HepG2 (cell line): Measurements from ENCODE around the gene IFIT3. TPM values are rescaled to one million over a fixed set of nuclear protein-coding genes. Genes with fewer than 3 reads are reported as not detected.
A peak's percentile ranks its signal among the peaks of the same experiment; 100 is the strongest.

Experiments used
- ELF4 ChIP-seq: sonication (generic); formaldehyde crosslinking; IDR thresholded peaks from 2 replicates; pipeline ENCODE4 v1.5.0; 2020; ENCODE audit warnings: missing genetic modification reagents, mild to moderate bottlenecking, moderate library complexity, borderline replicate concordance
- ERF ChIP-seq: IDR thresholded peaks from 2 replicates; pipeline ENCODE4 v1.6.1; 2018; ENCODE audit warnings: missing biosample characterization, missing genetic modification reagents
- HNF4G ChIP-seq, 2 experiments: sonication (generic) in 1 of 2; formaldehyde crosslinking in 1 of 2; IDR thresholded peaks; 2 replicates each; pipeline versions ENCODE4 v1.4.0 to v1.6.1; 2011 to 2020; ENCODE audit warnings: borderline replicate concordance in 2 of 2, low read depth in 2 of 2, mild to moderate bottlenecking in 2 of 2, low read length in 1 of 2, missing genetic modification reagents in 1 of 2, moderate library complexity in 1 of 2
- KLF15 ChIP-seq: sonication (generic); formaldehyde crosslinking; IDR thresholded peaks from 2 replicates; pipeline ENCODE4 v1.8.1; 2023; ENCODE audit warnings: borderline replicate concordance, mild to moderate bottlenecking, inconsistent platforms, missing genetic modification reagents, mixed read lengths
- NONO ChIP-seq, 2 experiments: fragments of 450-650 bp in 1 of 2; sonication (generic) in 1 of 2; formaldehyde crosslinking in 1 of 2; IDR thresholded peaks in 1 of 2; conservative IDR thresholded peaks in 1 of 2; 2 replicates each; pipeline versions ENCODE4 v1.6.1 to v1.8.0; 2017 to 2022; ENCODE audit warnings: mild to moderate bottlenecking in 1 of 2, missing genetic modification reagents in 1 of 2, moderate library complexity in 1 of 2
- NR2C2 ChIP-seq: sonication (generic); formaldehyde crosslinking; IDR thresholded peaks from 2 replicates; pipeline ENCODE4 v1.4.0; 2020; ENCODE audit warnings: missing genetic modification reagents, mild to moderate bottlenecking, moderate library complexity, borderline replicate concordance
- POLR2AphosphoS5 ChIP-seq: IDR thresholded peaks from 2 replicates; pipeline ENCODE4 v1.6.1; 2012; ENCODE audit warnings: low read depth, low read length
- RFX1 ChIP-seq: fragments of 450-650 bp; IDR thresholded peaks from 2 replicates; pipeline ENCODE4 v1.6.1; 2017
- ZBTB42 ChIP-seq: sonication (generic); formaldehyde crosslinking; IDR thresholded peaks from 2 replicates; pipeline ENCODE4 v1.5.0; 2020; ENCODE audit warnings: mild to moderate bottlenecking, missing genetic modification reagents
- ZNF484 ChIP-seq: sonication (generic); formaldehyde crosslinking; IDR thresholded peaks from 2 replicates; pipeline ENCODE4 v1.5.1; 2020; ENCODE audit warnings: mild to moderate bottlenecking, low read depth, missing genetic modification reagents, borderline replicate concordance
- ZNF530 ChIP-seq: sonication (generic); formaldehyde crosslinking; IDR thresholded peaks from 2 replicates; pipeline ENCODE4 v1.5.0; 2020; ENCODE audit warnings: low read depth, mild to moderate bottlenecking, missing genetic modification reagents
- ZNF891 ChIP-seq: sonication (generic); formaldehyde crosslinking; IDR thresholded peaks from 2 replicates; pipeline ENCODE4 v1.5.0; 2020; ENCODE audit warnings: mild to moderate bottlenecking, missing genetic modification reagents
- polyA plus RNA-seq, 8 experiments: library from polyadenylated mRNA; depleted of rRNA in 3 of 8; stranded (reverse) in 7 of 8; unstranded in 1 of 8; fragments of >200 nt; fragmentation: Illumina TruSeq in 4 of 8; extraction: Trizol in 4 of 8; gene quantifications; 2 replicates each; pipeline versions ENCODE4 v1.2.1 to v1.2.3, GENCODE V29; 2011 to 2016; ENCODE audit warnings: low read depth in 4 of 8, missing spikeins in 1 of 8, mixed read lengths in 1 of 8; ENCODE audit not compliant: insufficient read depth in 1 of 8
- total RNA-seq, 5 experiments: library from RNA; depleted of rRNA; stranded (reverse); fragments of >200 nt; fragmentation: Illumina TruSeq; extraction: Trizol; gene quantifications; 2 replicates each; pipeline ENCODE4 v1.2.3, GENCODE V29; 2016; ENCODE audit warnings: low read depth in 1 of 5
- TF ChIP-seq, protein P1 (sequence below): sonication (generic); formaldehyde crosslinking; conservative IDR thresholded peaks from 2 replicates; pipeline ENCODE4 v1.4.0; 2020; ENCODE audit warnings: mild to moderate bottlenecking, missing genetic modification reagents, moderate library complexity
- TF ChIP-seq, protein P2 (sequence below): sonication (generic); formaldehyde crosslinking; IDR thresholded peaks from 2 replicates; pipeline ENCODE4 v1.4.0; 2020; ENCODE audit warnings: missing genetic modification reagents
- TF ChIP-seq, protein P3 (sequence below): sonication (generic); formaldehyde crosslinking; IDR thresholded peaks from 2 replicates; pipeline ENCODE4 v1.4.0; 2020; ENCODE audit warnings: missing genetic modification reagents, borderline replicate concordance
- TF ChIP-seq, protein P4 (sequence below): sonication (generic); formaldehyde crosslinking; IDR thresholded peaks from 2 replicates; pipeline ENCODE4 v1.8.0; 2022; ENCODE audit warnings: mild to moderate bottlenecking, missing genetic modification reagents, borderline replicate concordance
- TF ChIP-seq, protein P5 (sequence below): sonication (generic); formaldehyde crosslinking; conservative IDR thresholded peaks from 2 replicates; pipeline ENCODE4 v1.8.1; 2023; ENCODE audit warnings: missing genetic modification reagents

IFIT3 gene
- total and polyA plus RNA-seq, 2 of the 13 experiments (the other 11 are each of a cell fraction or from before 2014, with no cell fraction given): 0.48 to 3.1 TPM

DNA sequence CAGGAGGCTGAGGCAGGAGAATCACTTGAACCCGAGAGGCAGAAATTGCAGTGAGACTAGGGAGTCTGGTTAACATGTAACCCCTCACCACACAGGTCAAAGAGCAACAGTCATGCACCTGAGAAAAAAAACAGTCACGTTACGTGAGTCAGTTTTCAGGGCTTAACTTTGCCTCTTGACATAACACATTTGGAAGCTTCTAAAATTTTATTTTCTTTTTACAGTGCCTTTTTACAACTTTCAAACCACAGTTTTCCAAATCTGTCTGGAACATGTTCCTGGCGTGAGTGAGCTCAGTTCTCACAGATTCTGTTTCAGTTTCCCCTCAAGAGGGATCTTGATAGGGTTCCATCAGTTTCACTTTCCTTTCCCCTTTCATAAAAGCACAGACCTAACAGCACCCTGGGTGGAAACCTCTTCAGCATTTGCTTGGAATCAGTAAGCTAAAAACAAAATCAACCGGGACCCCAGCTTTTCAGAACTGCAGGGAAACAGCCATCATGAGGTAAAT lies 4.4 kb downstream of the IFIT3 start (continued):
- TF ChIP-seq, protein P1, sequence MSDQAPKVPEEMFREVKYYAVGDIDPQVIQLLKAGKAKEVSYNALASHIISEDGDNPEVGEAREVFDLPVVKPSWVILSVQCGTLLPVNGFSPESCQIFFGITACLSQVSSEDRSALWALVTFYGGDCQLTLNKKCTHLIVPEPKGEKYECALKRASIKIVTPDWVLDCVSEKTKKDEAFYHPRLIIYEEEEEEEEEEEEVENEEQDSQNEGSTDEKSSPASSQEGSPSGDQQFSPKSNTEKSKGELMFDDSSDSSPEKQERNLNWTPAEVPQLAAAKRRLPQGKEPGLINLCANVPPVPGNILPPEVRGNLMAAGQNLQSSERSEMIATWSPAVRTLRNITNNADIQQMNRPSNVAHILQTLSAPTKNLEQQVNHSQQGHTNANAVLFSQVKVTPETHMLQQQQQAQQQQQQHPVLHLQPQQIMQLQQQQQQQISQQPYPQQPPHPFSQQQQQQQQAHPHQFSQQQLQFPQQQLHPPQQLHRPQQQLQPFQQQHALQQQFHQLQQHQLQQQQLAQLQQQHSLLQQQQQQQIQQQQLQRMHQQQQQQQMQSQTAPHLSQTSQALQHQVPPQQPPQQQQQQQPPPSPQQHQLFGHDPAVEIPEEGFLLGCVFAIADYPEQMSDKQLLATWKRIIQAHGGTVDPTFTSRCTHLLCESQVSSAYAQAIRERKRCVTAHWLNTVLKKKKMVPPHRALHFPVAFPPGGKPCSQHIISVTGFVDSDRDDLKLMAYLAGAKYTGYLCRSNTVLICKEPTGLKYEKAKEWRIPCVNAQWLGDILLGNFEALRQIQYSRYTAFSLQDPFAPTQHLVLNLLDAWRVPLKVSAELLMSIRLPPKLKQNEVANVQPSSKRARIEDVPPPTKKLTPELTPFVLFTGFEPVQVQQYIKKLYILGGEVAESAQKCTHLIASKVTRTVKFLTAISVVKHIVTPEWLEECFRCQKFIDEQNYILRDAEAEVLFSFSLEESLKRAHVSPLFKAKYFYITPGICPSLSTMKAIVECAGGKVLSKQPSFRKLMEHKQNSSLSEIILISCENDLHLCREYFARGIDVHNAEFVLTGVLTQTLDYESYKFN: peak; percentile 78
- TF ChIP-seq NONO (IDR thresholded peaks at IDR 0.05) (no peak), NONO (CRISPR knock-in tag; conservative IDR thresholded peaks at IDR 0.05) (no peak), HNF4G (IDR thresholded peaks at IDR 0.05; ENCODE audit: borderline replicate concordance, low read depth, low read length) (peak; percentile 70), HNF4G (CRISPR knock-in tag; IDR thresholded peaks at IDR 0.05; ENCODE audit: borderline replicate concordance, low read depth) (no peak; the same call in 1 of the 2 replicates), ZBTB42 (CRISPR knock-in tag) (no peak), ZNF484 (CRISPR knock-in tag) (no peak), KLF15 (CRISPR knock-in tag) (no peak), NR2C2 (peak; percentile 90), ELF4 (peak; percentile 38; the same call in 1 of the 2 replicates), ZNF530 (CRISPR knock-in tag) (no peak), ZNF891 (CRISPR knock-in tag) (no peak), ERF (peak; percentile 33; the same call in 1 of the 2 replicates), POLR2AphosphoS5 (peak; percentile 58), RFX1 (no peak)
- TF ChIP-seq, protein P2, sequence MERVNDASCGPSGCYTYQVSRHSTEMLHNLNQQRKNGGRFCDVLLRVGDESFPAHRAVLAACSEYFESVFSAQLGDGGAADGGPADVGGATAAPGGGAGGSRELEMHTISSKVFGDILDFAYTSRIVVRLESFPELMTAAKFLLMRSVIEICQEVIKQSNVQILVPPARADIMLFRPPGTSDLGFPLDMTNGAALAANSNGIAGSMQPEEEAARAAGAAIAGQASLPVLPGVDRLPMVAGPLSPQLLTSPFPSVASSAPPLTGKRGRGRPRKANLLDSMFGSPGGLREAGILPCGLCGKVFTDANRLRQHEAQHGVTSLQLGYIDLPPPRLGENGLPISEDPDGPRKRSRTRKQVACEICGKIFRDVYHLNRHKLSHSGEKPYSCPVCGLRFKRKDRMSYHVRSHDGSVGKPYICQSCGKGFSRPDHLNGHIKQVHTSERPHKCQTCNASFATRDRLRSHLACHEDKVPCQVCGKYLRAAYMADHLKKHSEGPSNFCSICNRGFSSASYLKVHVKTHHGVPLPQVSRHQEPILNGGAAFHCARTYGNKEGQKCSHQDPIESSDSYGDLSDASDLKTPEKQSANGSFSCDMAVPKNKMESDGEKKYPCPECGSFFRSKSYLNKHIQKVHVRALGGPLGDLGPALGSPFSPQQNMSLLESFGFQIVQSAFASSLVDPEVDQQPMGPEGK (CRISPR knock-in tag): peak; percentile 34; the same call in 1 of the 2 replicates
- TF ChIP-seq, protein P3, sequence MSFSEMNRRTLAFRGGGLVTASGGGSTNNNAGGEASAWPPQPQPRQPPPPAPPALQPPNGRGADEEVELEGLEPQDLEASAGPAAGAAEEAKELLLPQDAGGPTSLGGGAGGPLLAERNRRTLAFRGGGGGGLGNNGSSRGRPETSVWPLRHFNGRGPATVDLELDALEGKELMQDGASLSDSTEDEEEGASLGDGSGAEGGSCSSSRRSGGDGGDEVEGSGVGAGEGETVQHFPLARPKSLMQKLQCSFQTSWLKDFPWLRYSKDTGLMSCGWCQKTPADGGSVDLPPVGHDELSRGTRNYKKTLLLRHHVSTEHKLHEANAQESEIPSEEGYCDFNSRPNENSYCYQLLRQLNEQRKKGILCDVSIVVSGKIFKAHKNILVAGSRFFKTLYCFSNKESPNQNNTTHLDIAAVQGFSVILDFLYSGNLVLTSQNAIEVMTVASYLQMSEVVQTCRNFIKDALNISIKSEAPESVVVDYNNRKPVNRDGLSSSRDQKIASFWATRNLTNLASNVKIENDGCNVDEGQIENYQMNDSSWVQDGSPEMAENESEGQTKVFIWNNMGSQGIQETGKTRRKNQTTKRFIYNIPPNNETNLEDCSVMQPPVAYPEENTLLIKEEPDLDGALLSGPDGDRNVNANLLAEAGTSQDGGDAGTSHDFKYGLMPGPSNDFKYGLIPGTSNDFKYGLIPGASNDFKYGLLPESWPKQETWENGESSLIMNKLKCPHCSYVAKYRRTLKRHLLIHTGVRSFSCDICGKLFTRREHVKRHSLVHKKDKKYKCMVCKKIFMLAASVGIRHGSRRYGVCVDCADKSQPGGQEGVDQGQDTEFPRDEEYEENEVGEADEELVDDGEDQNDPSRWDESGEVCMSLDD (CRISPR knock-in tag): no peak
- TF ChIP-seq, protein P4, sequence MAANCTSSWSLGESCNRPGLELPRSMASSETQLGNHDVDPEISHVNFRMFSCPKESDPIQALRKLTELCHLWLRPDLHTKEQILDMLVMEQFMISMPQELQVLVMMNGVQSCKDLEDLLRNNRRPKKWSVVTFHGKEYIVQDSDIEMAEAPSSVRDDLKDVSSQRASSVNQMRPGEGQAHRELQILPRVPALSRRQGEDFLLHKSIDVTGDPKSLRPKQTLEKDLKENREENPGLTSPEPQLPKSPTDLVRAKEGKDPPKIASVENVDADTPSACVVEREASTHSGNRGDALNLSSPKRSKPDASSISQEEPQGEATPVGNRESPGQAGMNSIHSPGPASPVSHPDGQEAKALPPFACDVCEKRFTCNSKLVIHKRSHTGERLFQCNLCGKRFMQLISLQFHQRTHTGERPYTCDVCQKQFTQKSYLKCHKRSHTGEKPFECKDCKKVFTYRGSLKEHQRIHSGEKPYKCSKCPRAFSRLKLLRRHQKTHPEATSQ (CRISPR knock-in tag): 0 out of 2 replicates have a peak, but pooled peaks have one; percentile 58
- TF ChIP-seq, protein P5, sequence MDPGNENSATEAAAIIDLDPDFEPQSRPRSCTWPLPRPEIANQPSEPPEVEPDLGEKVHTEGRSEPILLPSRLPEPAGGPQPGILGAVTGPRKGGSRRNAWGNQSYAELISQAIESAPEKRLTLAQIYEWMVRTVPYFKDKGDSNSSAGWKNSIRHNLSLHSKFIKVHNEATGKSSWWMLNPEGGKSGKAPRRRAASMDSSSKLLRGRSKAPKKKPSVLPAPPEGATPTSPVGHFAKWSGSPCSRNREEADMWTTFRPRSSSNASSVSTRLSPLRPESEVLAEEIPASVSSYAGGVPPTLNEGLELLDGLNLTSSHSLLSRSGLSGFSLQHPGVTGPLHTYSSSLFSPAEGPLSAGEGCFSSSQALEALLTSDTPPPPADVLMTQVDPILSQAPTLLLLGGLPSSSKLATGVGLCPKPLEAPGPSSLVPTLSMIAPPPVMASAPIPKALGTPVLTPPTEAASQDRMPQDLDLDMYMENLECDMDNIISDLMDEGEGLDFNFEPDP (CRISPR knock-in tag): no peak
